GM23338 (cell line): ENCODE results near the gene GADD45A. TPM values are rescaled to one million over a fixed set of nuclear protein-coding genes. Genes with fewer than 3 reads are reported as not detected.

Experiments
- ATAC-seq: fragments of 200-7000 bp; cut with Tn5 transposase; 3 replicates; pipeline ENCODE4 v1.9.1; 2020
- DNase-seq: peaks from one replicate; pipeline ENCODE4 v3.0.0-alpha.2; 2015; ENCODE audit warnings: low spot score
- H2AFZ ChIP-seq: fragments of 200-600 bp; sonication (generic); 2 replicates; pipeline ENCODE4 v1.8.0; 2016; ENCODE audit warnings: antibody characterized with exemption, mild to moderate bottlenecking, moderate library complexity
- H3F3A ChIP-seq: fragments of 200-600 bp; sonication (generic); replicated peaks from 2 replicates; pipeline ENCODE4 v1.8.0; 2017; ENCODE audit warnings: antibody characterized with exemption, mixed run types, low read depth
- H3K27ac ChIP-seq: fragments of 200-600 bp; sonication (generic); 2 replicates; pipeline ENCODE4 v1.6.1; 2016; ENCODE audit warnings: low read depth
- H3K27me3 ChIP-seq: fragments of 200-600 bp; sonication (generic); 2 replicates; pipeline ENCODE4 v1.8.0; 2016; ENCODE audit warnings: mild to moderate bottlenecking, mixed run types, moderate library complexity; ENCODE audit not compliant: insufficient read depth
- H3K36me3 ChIP-seq: fragments of 200-600 bp; sonication (generic); 2 replicates; pipeline ENCODE4 v1.8.0; 2016; ENCODE audit warnings: mild to moderate bottlenecking; ENCODE audit not compliant: insufficient read depth
- H3K4me1 ChIP-seq: fragments of 200-600 bp; sonication (generic); 2 replicates; pipeline ENCODE4 v1.8.0; 2016; ENCODE audit warnings: mild to moderate bottlenecking, moderate library complexity; ENCODE audit not compliant: insufficient read depth
- H3K4me2 ChIP-seq: fragments of 200-600 bp; sonication (generic); 2 replicates; pipeline ENCODE4 v1.7.1; 2017; ENCODE audit warnings: mixed run types
- H3K4me3 ChIP-seq: fragments of 200-600 bp; sonication (generic); 2 replicates; pipeline ENCODE4 v1.6.1; 2016; ENCODE audit warnings: mixed run types
- H3K79me2 ChIP-seq: fragments of 200-600 bp; sonication (generic); replicated peaks from 2 replicates; pipeline ENCODE4 v1.8.0; 2017; ENCODE audit warnings: mild to moderate bottlenecking; ENCODE audit not compliant: insufficient read depth
- H3K9me2 ChIP-seq: fragments of 200-600 bp; sonication (generic); 2 replicates; pipeline ENCODE4 v1.8.0; 2017; ENCODE audit not compliant: insufficient read depth
- H4K20me1 ChIP-seq: fragments of 200-600 bp; sonication (generic); replicated peaks from 2 replicates; pipeline ENCODE4 v1.8.0; 2017; ENCODE audit warnings: mild to moderate bottlenecking; ENCODE audit not compliant: insufficient read depth
- H3K27ac Mint-ChIP-seq: 2 replicates; pipeline ENCODE4 v1.8.0; 2020; ENCODE audit warnings: inconsistent platforms, mild to moderate bottlenecking, moderate library complexity, mixed read lengths
- H3K27me3 Mint-ChIP-seq: 3 replicates; pipeline ENCODE4 v1.8.0; 2022; ENCODE audit warnings: low read depth, mild to moderate bottlenecking, moderate library complexity, mixed read lengths, inconsistent platforms; ENCODE audit not compliant: insufficient read depth, poor library complexity
- H3K36me3 Mint-ChIP-seq: 3 replicates; pipeline ENCODE4 v1.8.0; 2021; ENCODE audit warnings: low read depth, mild to moderate bottlenecking, inconsistent platforms, moderate library complexity, mixed read lengths
- H3K4me1 Mint-ChIP-seq: 3 replicates; pipeline ENCODE4 v1.8.0; 2020; ENCODE audit warnings: mild to moderate bottlenecking, inconsistent platforms, mixed read lengths
- H3K4me3 Mint-ChIP-seq: 3 replicates; pipeline ENCODE4 v1.8.0; 2021; ENCODE audit warnings: moderate library complexity, mild to moderate bottlenecking, inconsistent platforms, mixed read lengths
- H3K9me3 Mint-ChIP-seq: 3 replicates; pipeline ENCODE4 v1.8.0; 2020; ENCODE audit warnings: moderate library complexity, mild to moderate bottlenecking, inconsistent platforms, mixed read lengths
- CREB1 ChIP-seq: fragments of 250-450 bp; sonication (Bioruptor Pico); IDR thresholded peaks from 2 replicates; pipeline ENCODE4 v1.5.0; 2020; ENCODE audit warnings: low read depth, mild to moderate bottlenecking, moderate library complexity
- ETS1 ChIP-seq: IDR thresholded peaks from 2 replicates; pipeline ENCODE4 v1.6.1; 2016; ENCODE audit warnings: antibody characterized with exemption
- EZH2 ChIP-seq: fragments of 200-600 bp; sonication (generic); IDR thresholded peaks from one replicate; pipeline ENCODE4 v1.8.0; 2017; ENCODE audit warnings: antibody characterized with exemption, mild to moderate bottlenecking, low read depth; ENCODE audit not compliant: unreplicated experiment
- JUNB ChIP-seq: IDR thresholded peaks from one replicate; pipeline ENCODE4 v1.6.1; 2016; ENCODE audit warnings: antibody characterized with exemption; ENCODE audit not compliant: unreplicated experiment
- NANOG ChIP-seq: IDR thresholded peaks from 2 replicates; pipeline ENCODE4 v1.6.1; 2016; ENCODE audit warnings: antibody characterized with exemption, borderline replicate concordance
- POLR2AphosphoS5 ChIP-seq: IDR thresholded peaks from 2 replicates; pipeline ENCODE4 v1.6.1; 2016; ENCODE audit warnings: antibody characterized with exemption, low read depth
- REST ChIP-seq: IDR thresholded peaks from one replicate; pipeline ENCODE4 v1.6.1; 2018; ENCODE audit warnings: antibody characterized with exemption; ENCODE audit not compliant: unreplicated experiment
- ZNF114 ChIP-seq: fragments of 250-450 bp; sonication (Bioruptor Pico); IDR thresholded peaks from 2 replicates; pipeline ENCODE4 v1.5.0; 2020; ENCODE audit warnings: mild to moderate bottlenecking, moderate library complexity
- ZNF331 ChIP-seq: fragments of 250-450 bp; sonication (Bioruptor Pico); IDR thresholded peaks from 2 replicates; pipeline ENCODE4 v1.5.0; 2020; ENCODE audit warnings: low read depth, mild to moderate bottlenecking, moderate library complexity
- polyA plus RNA-seq: library from polyadenylated mRNA; unstranded; fragments of >200 nt; fragmentation: Nextera tagmentation; extraction: Ambion mirVana; gene quantifications from 2 replicates; pipeline ENCODE4 v1.2.1, GENCODE V29; 2016
- total RNA-seq: library from RNA; depleted of rRNA; stranded (reverse); fragments of >200 nt; shearing (Covaris generic); gene quantifications from 2 replicates; pipeline ENCODE4 v1.2.3, GENCODE V29; 2014

Gene GADD45A
- total and polyA plus RNA-seq, 2 experiments from 2014 or later = 25.9 to 39.5 TPM

- no peak for TF ChIP-seq EZH2
- no peak for TF ChIP-seq NANOG
- no peak for TF ChIP-seq ZNF114 (CRISPR knock-in tag)
Measured at GRCh38 chr1:67677930-67678329, 7.1 kb upstream of the GADD45A start (continued).

- ATAC-seq = no peak
- no peaks in the 10 kb centered on the region for H4K20me1 ChIP-seq
- no peak overlapping the region for H2AFZ ChIP-seq
- DNase-seq = no peak
- H3K36me3 Mint-ChIP-seq = no peaks in the 10 kb centered on the region; the same call in 2 of the 3 replicates
- no peak overlapping the region for H3K4me3 ChIP-seq
- no peaks in the 10 kb centered on the region for H3K36me3 ChIP-seq
- no peak overlapping the region for H3K4me2 ChIP-seq
- H3K9me3 Mint-ChIP-seq = no peaks in the 10 kb centered on the region; the same call in 2 of the 3 replicates
- no peak overlapping the region for H3K27ac ChIP-seq
- H3K27me3 ChIP-seq = no peaks in the 10 kb centered on the region
- no peaks in the 10 kb centered on the region for H3F3A ChIP-seq
- TF ChIP-seq REST (no peak), CREB1 (no peak)
- no peak overlapping the region for H3K27ac Mint-ChIP-seq
- H3K4me3 Mint-ChIP-seq = no peak overlapping the region
- no peaks in the 10 kb centered on the region for H3K79me2 ChIP-seq
- H3K4me1 Mint-ChIP-seq = peaks cover 15% of the 10 kb centered on the region
- H3K4me1 ChIP-seq = peaks cover 13% of the 10 kb centered on the region; the same call in 1 of the 2 replicates
- no peaks in the 10 kb centered on the region for H3K9me2 ChIP-seq
- H3K27me3 Mint-ChIP-seq = peaks cover 4% of the 10 kb centered on the region
Measured at GRCh38 chr1:67679691-67680090, 5.3 kb upstream of the GADD45A start.

- peaks cover 10% of the 10 kb centered on the region; the same call in 1 of the 2 replicates for H3K4me1 ChIP-seq
- Mint-ChIP-seq H3K9me3 (no peaks in the 10 kb centered on the region; the same call in 2 of the 3 replicates), H3K4me3 (no peak overlapping the region), H3K27me3 (peaks cover 9% of the 10 kb centered on the region), H3K4me1 (peaks cover 14% of the 10 kb centered on the region), H3K36me3 (no peaks in the 10 kb centered on the region; the same call in 2 of the 3 replicates), H3K27ac (no peak overlapping the region)
- no peaks in the 10 kb centered on the region for H3K9me2 ChIP-seq
- no peak for DNase-seq
- no peak overlapping the region for H3K4me3 ChIP-seq
- H3K27me3 ChIP-seq = no peaks in the 10 kb centered on the region
- H2AFZ ChIP-seq = no peak overlapping the region
- no peak overlapping the region for H3K4me2 ChIP-seq
- no peaks in the 10 kb centered on the region for H3K36me3 ChIP-seq
- H3K27ac ChIP-seq = no peak overlapping the region
- no peaks in the 10 kb centered on the region for H3K79me2 ChIP-seq
- ATAC-seq = no peak
- H4K20me1 ChIP-seq = no peaks in the 10 kb centered on the region
- 0 out of 2 replicates have a peak, but pooled peaks cover 2% of the 10 kb centered on the region for H3F3A ChIP-seq
- no peak for TF ChIP-seq POLR2AphosphoS5
- no peak for TF ChIP-seq ZNF331
- no peak for TF ChIP-seq JUNB
- TF ChIP-seq ETS1 = no peak
- TF ChIP-seq REST = no peak
Measured at GRCh38 chr1:67680486-67680885, 4.5 kb upstream of the GADD45A start.
